Neural progenitor cell (in vitro differentiated cells): ENCODE data around the gene PDE11A. TPM values are rescaled to one million over a fixed set of nuclear protein-coding genes. Genes with fewer than 3 reads are reported as not detected.
A peak's percentile ranks its signal among the peaks of the same experiment; 100 is the strongest.

ENCODE experiments used
- DNase-seq: peaks from one replicate; pipeline ENCODE4 v3.0.0-alpha.2; 2016; ENCODE audit warnings: low spot score
- H2AFZ ChIP-seq: fragments of 200-600 bp; sonication (generic); replicated peaks from 2 replicates; pipeline ENCODE4 v1.6.1; 2016; ENCODE audit warnings: antibody characterized with exemption
- H3F3A ChIP-seq: fragments of 200-600 bp; sonication (generic); 2 replicates; pipeline ENCODE4 v1.6.1; 2016; ENCODE audit warnings: antibody characterized with exemption, low read depth
- H3K27ac ChIP-seq: fragments of 200-600 bp; sonication (generic); 2 replicates; pipeline ENCODE4 v1.5.1; 2016; ENCODE audit warnings: mild to moderate bottlenecking
- H3K27me3 ChIP-seq: fragments of 200-600 bp; sonication (generic); 2 replicates; pipeline ENCODE4 v1.6.1; 2016; ENCODE audit warnings: mild to moderate bottlenecking, moderate library complexity
- H3K36me3 ChIP-seq: fragments of 200-600 bp; sonication (generic); 2 replicates; pipeline ENCODE4 v1.5.1; 2016
- H3K4me1 ChIP-seq: fragments of 200-600 bp; sonication (generic); 2 replicates; pipeline ENCODE4 v1.6.1; 2016; ENCODE audit warnings: mixed run types
- H3K4me2 ChIP-seq: fragments of 200-600 bp; sonication (generic); 2 replicates; pipeline ENCODE4 v1.6.1; 2016
- H3K4me3 ChIP-seq: fragments of 200-600 bp; sonication (generic); 2 replicates; pipeline ENCODE4 v1.5.1; 2016
- H3K79me2 ChIP-seq: fragments of 200-600 bp; sonication (generic); 2 replicates; pipeline ENCODE4 v1.6.1; 2016; ENCODE audit warnings: low read depth
- H3K9ac ChIP-seq: fragments of 200-600 bp; sonication (generic); 2 replicates; pipeline ENCODE4 v1.6.1; 2016
- H3K9me3 ChIP-seq: fragments of 200-600 bp; sonication (generic); 2 replicates; pipeline ENCODE4 v1.5.1; 2016; ENCODE audit warnings: low read depth
- H4K20me1 ChIP-seq: fragments of 200-600 bp; sonication (generic); 2 replicates; pipeline ENCODE4 v1.6.1; 2016; ENCODE audit warnings: low read depth
- H3K27ac Mint-ChIP-seq: 3 replicates; pipeline ENCODE4 v1.8.0; 2021; ENCODE audit warnings: mixed read lengths
- H3K27me3 Mint-ChIP-seq: 2 replicates; pipeline ENCODE4 v1.8.0; 2022; ENCODE audit warnings: low read depth, mild to moderate bottlenecking, inconsistent platforms, moderate library complexity, mixed read lengths; ENCODE audit not compliant: insufficient read depth
- H3K36me3 Mint-ChIP-seq: 3 replicates; pipeline ENCODE4 v1.8.0; 2021; ENCODE audit warnings: mixed read lengths
- H3K4me1 Mint-ChIP-seq: 3 replicates; pipeline ENCODE4 v1.8.0; 2021; ENCODE audit warnings: mixed read lengths
- H3K4me3 Mint-ChIP-seq: 3 replicates; pipeline ENCODE4 v1.8.0; 2021; ENCODE audit warnings: mild to moderate bottlenecking, moderate library complexity, mixed read lengths
- H3K9me3 Mint-ChIP-seq: 3 replicates; pipeline ENCODE4 v1.8.0; 2020; ENCODE audit warnings: mixed read lengths
- EZH2 ChIP-seq: fragments of 200-600 bp; sonication (generic); IDR thresholded peaks from 2 replicates; pipeline ENCODE4 v1.6.1; 2017; ENCODE audit warnings: antibody characterized with exemption, mild to moderate bottlenecking, moderate library complexity
- EZH2phosphoT487 ChIP-seq: fragments of 200-600 bp; sonication (generic); IDR thresholded peaks from 2 replicates; pipeline ENCODE4 v1.6.1; 2017; ENCODE audit warnings: antibody characterized with exemption
- total RNA-seq: library from RNA; depleted of rRNA; stranded (reverse); fragments of >200 nt; gene quantifications from 2 replicates; pipeline ENCODE4 v1.2.3, GENCODE V29; 2015; ENCODE audit warnings: low replicate concordance
- TF ChIP-seq, protein P1 (sequence below): fragments of 200-600 bp; sonication (generic); IDR thresholded peaks from 2 replicates; pipeline ENCODE4 v1.5.1; 2017; ENCODE audit warnings: antibody characterized with exemption, mild to moderate bottlenecking

Gene PDE11A
- total RNA-seq, 1 donor from 2014 or later, result 0.13 TPM

DNA sequence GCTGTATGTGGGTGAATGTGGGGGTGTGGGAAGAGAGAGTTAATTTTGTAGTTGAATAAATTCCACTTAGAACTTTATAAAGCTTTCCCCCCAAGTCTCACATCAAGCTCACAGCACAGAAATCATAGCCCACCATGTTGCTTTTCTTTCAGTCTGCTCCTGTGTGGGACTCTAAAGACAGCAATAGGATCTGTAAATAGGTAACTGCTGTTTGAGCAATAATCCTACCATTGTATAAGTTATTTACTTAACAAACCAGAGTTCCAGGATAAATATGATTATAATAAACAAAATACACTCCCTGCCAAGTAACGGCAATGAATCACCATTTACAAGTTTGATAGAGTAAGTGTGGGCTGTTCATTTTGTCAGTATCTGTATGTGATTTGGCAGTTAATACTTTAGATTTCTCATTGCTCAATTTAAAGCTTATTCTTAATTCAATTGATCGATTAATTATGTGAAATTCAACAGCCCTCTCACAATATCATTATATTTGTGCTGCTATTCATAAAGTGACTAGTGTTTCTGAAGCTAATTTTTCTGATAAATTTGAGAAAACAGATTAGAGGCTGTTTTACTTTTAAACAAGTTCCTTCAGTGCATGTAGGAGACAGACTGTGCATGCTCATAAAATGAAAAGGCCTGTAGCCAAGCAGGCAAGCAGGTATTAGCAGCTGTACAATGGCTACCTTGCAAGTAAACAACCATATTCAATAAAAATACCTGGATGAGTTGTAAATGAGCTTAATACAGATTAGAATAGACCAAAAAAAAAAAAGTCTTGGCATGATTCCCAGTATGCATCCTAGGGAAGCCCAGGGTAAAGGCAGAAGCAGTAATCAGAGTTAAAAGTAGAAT lies 142.7 kb downstream of the PDE11A start:
- no peaks in the 10 kb centered on the region for H4K20me1 ChIP-seq
- no peaks in the 10 kb centered on the region for H3K4me1 Mint-ChIP-seq

GRCh38 chr2:177923323-177923722 lies 149.3 kb downstream of the PDE11A start:
- no peak for DNase-seq
- no peaks in the 10 kb centered on the region for H3K4me1 Mint-ChIP-seq
- H2AFZ ChIP-seq, result no peak overlapping the region
- H3K4me2 ChIP-seq, result no peak overlapping the region
- no peaks in the 10 kb centered on the region for H3K27me3 ChIP-seq
- no peaks in the 10 kb centered on the region for H3K36me3 Mint-ChIP-seq
- H3K27me3 Mint-ChIP-seq, result no peaks in the 10 kb centered on the region
- H3K4me1 ChIP-seq, result no peaks in the 10 kb centered on the region
- no peaks in the 10 kb centered on the region for H3K79me2 ChIP-seq
- H4K20me1 ChIP-seq, result no peaks in the 10 kb centered on the region
- no peaks in the 10 kb centered on the region for H3K36me3 ChIP-seq
- H3K4me3 ChIP-seq, result no peak overlapping the region
- H3K27ac Mint-ChIP-seq, result no peak overlapping the region
- no peaks in the 10 kb centered on the region for H3F3A ChIP-seq
- H3K9ac ChIP-seq, result no peak overlapping the region
- TF ChIP-seq EZH2phosphoT487, result no peak
- no peak for TF ChIP-seq EZH2
- TF ChIP-seq, protein P1, sequence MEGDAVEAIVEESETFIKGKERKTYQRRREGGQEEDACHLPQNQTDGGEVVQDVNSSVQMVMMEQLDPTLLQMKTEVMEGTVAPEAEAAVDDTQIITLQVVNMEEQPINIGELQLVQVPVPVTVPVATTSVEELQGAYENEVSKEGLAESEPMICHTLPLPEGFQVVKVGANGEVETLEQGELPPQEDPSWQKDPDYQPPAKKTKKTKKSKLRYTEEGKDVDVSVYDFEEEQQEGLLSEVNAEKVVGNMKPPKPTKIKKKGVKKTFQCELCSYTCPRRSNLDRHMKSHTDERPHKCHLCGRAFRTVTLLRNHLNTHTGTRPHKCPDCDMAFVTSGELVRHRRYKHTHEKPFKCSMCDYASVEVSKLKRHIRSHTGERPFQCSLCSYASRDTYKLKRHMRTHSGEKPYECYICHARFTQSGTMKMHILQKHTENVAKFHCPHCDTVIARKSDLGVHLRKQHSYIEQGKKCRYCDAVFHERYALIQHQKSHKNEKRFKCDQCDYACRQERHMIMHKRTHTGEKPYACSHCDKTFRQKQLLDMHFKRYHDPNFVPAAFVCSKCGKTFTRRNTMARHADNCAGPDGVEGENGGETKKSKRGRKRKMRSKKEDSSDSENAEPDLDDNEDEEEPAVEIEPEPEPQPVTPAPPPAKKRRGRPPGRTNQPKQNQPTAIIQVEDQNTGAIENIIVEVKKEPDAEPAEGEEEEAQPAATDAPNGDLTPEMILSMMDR, result no peak
- no peak overlapping the region for H3K4me3 Mint-ChIP-seq
- no peak overlapping the region for H3K27ac ChIP-seq
- no peaks in the 10 kb centered on the region for H3K9me3 ChIP-seq
- no peaks in the 10 kb centered on the region for H3K9me3 Mint-ChIP-seq

More for the DNA sequence above, 142.7 kb downstream of the PDE11A start:
- H3K36me3 Mint-ChIP-seq, result no peaks in the 10 kb centered on the region
- Histone ChIP-seq H3F3A (no peaks in the 10 kb centered on the region), H3K4me1 (no peaks in the 10 kb centered on the region), H3K9ac (no peak overlapping the region), H3K27ac (no peak overlapping the region), H3K9me3 (no peaks in the 10 kb centered on the region), H3K4me2 (no peak overlapping the region), H3K79me2 (no peaks in the 10 kb centered on the region), H2AFZ (peak overlapping the region; percentile 57), H3K36me3 (no peaks in the 10 kb centered on the region), H3K4me3 (no peak overlapping the region), H3K27me3 (no peaks in the 10 kb centered on the region)
- no peak overlapping the region for H3K4me3 Mint-ChIP-seq
- H3K9me3 Mint-ChIP-seq, result peaks cover 11% of the 10 kb centered on the region
- H3K27ac Mint-ChIP-seq, result no peak overlapping the region
- TF ChIP-seq, protein P1, result no peak
- TF ChIP-seq EZH2phosphoT487 (no peak), EZH2 (no peak)
- H3K27me3 Mint-ChIP-seq, result peaks cover 2% of the 10 kb centered on the region
- DNase-seq, result no peak

DNA sequence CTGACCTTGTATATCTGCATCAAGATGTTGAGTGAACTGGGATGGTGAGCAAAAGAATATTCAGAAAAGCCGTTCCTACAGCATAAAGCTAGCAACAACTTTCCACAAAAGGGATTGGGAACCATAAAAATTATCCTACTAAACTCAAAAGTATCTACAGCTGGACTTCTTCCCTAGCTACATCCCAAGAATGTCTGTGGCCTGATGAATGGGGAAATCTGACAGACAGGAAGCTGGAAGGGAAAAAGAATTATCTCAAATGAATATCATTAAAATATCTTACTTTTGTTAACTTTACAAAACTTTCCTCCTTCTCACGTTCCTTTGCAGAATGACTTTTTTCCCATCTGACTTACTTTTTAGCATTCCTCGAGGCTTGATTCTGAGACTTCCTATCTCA lies 150.9 kb downstream of the PDE11A start:
- Histone ChIP-seq H3F3A (no peaks in the 10 kb centered on the region), H3K4me3 (no peak overlapping the region), H4K20me1 (no peaks in the 10 kb centered on the region), H2AFZ (peak overlapping the region; percentile 63), H3K9ac (no peak overlapping the region), H3K79me2 (no peaks in the 10 kb centered on the region), H3K4me2 (no peak overlapping the region), H3K9me3 (no peaks in the 10 kb centered on the region), H3K27ac (no peak overlapping the region), H3K36me3 (no peaks in the 10 kb centered on the region), H3K27me3 (no peaks in the 10 kb centered on the region), H3K4me1 (no peaks in the 10 kb centered on the region)
- Mint-ChIP-seq H3K4me3 (no peak overlapping the region), H3K27me3 (no peaks in the 10 kb centered on the region), H3K36me3 (no peaks in the 10 kb centered on the region), H3K4me1 (no peaks in the 10 kb centered on the region), H3K9me3 (no peaks in the 10 kb centered on the region), H3K27ac (no peak overlapping the region)
- TF ChIP-seq, protein P1, result no peak
- TF ChIP-seq EZH2phosphoT487 (no peak), EZH2 (no peak)
- no peak for DNase-seq
